Osteoblast (primary cell): Measurements from ENCODE around the gene VPS35L. TPM values are rescaled to one million over a fixed set of nuclear protein-coding genes. Genes with fewer than 3 reads are reported as not detected.
"Not testable (repeated sequence)": the region's sequence is repeated elsewhere in the genome, so short reads cannot be mapped to it uniquely, and the experiment has no call there.

Experiments
- DNase-seq: peaks from one replicate; pipeline ENCODE4 v3.0.0; 2011; ENCODE audit warnings: low spot score, mixed read lengths; ENCODE audit not compliant: insufficient read length; ENCODE audit errors: missing footprints
- H2AFZ ChIP-seq: 2 replicates; pipeline ENCODE4 v1.6.0; 2011; ENCODE audit warnings: mild to moderate bottlenecking, low read length
- H3K27ac ChIP-seq: 2 replicates; pipeline ENCODE4 v1.5.1; 2011; ENCODE audit warnings: mild to moderate bottlenecking, low read depth, low read length, moderate library complexity
- H3K27me3 ChIP-seq: 2 replicates; pipeline ENCODE4 v1.6.0; 2012; ENCODE audit warnings: mild to moderate bottlenecking, control low read depth, inconsistent platforms, low read length, moderate library complexity; ENCODE audit not compliant: insufficient read depth
- H3K36me3 ChIP-seq: 2 replicates; pipeline ENCODE4 v1.5.1; 2011; ENCODE audit warnings: mild to moderate bottlenecking, low read length, control low read depth, moderate library complexity; ENCODE audit not compliant: insufficient read depth
- H3K4me1 ChIP-seq: 2 replicates; pipeline ENCODE4 v1.5.1; 2011; ENCODE audit warnings: mild to moderate bottlenecking, low read length, control low read depth, moderate library complexity; ENCODE audit not compliant: insufficient read depth
- H3K4me2 ChIP-seq: 2 replicates; pipeline ENCODE4 v1.6.0; 2011; ENCODE audit warnings: mild to moderate bottlenecking, low read length; ENCODE audit not compliant: insufficient read depth
- H3K4me3 ChIP-seq: fragments of 200-600 bp; sonication (generic); 3 replicates; pipeline ENCODE4 v1.5.1; 2012; ENCODE audit warnings: mild to moderate bottlenecking, low read length, inconsistent platforms; ENCODE audit not compliant: insufficient read depth
- H3K79me2 ChIP-seq: 2 replicates; pipeline ENCODE4 v1.6.0; 2012; ENCODE audit warnings: mild to moderate bottlenecking, low read length, control low read depth, inconsistent platforms; ENCODE audit not compliant: insufficient read depth
- H3K9me3 ChIP-seq: 2 replicates; pipeline ENCODE4 v1.5.1; 2011; ENCODE audit warnings: low read depth, low read length, control low read depth
- H4K20me1 ChIP-seq: 2 replicates; pipeline ENCODE4 v1.6.0; 2012; ENCODE audit warnings: mild to moderate bottlenecking, low read length, control low read depth; ENCODE audit not compliant: insufficient read depth
- CTCF ChIP-seq: IDR thresholded peaks from 2 replicates; pipeline ENCODE4 v1.5.1; 2011; ENCODE audit warnings: mild to moderate bottlenecking, low read depth, low read length, moderate library complexity; ENCODE audit errors: extremely low read depth
- total RNA-seq: library from RNA; depleted of rRNA; stranded (reverse); fragments of >200 nt; gene quantifications from 2 replicates; pipeline ENCODE4 v1.2.3, GENCODE V29; 2012

Gene VPS35L
- total RNA-seq, 1 donor, result 64.8 TPM

- no peaks in the 10 kb centered on the region for H3K27me3 ChIP-seq
- peaks cover 3% of the 10 kb centered on the region for H4K20me1 ChIP-seq
- no peak overlapping the region for H3K27ac ChIP-seq
- H3K4me1 ChIP-seq, result no peaks in the 10 kb centered on the region
- no peaks in the 10 kb centered on the region for H3K9me3 ChIP-seq
- no peak overlapping the region for H2AFZ ChIP-seq
- H3K4me3 ChIP-seq, result no peak overlapping the region
- TF ChIP-seq CTCF, result no peak
- no peak for DNase-seq
- peaks cover 37% of the 10 kb centered on the region for H3K36me3 ChIP-seq
- no peak overlapping the region for H3K4me2 ChIP-seq
- no peaks in the 10 kb centered on the region for H3K79me2 ChIP-seq
Observed at GRCh38 chr16:19678804-19679203, 123.3 kb downstream of the VPS35L start.

DNA sequence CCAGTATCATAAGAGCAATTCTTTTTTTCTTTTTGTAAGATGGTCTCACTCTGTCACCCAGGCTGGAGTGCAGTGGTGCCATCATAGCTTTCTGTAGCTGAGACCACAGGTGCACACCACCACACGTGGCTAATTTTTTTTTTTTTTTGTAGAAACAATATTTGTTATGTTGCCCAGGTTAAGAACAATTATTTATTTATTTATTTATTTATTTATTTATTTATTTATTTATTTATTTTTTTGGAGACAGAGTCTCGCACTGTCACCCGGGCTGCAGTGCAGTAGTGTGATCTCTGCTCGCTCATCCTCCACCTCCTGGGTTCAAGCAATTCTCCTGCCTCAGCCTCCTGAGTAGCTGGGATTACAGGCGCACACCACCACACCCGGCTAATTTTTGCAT lies 123.8 kb downstream of the VPS35L start:
- not testable (repeated sequence) for H3K9me3 ChIP-seq, H3K4me3 ChIP-seq, H3K4me1 ChIP-seq, H2AFZ ChIP-seq, H3K79me2 ChIP-seq, H3K4me2 ChIP-seq, H4K20me1 ChIP-seq, H3K27ac ChIP-seq, DNase-seq, H3K27me3 ChIP-seq
- H3K36me3 ChIP-seq, result peaks cover 42% of the 10 kb centered on the region

- Histone ChIP-seq H3K4me1 (no peaks in the 10 kb centered on the region), H4K20me1 (peaks cover 3% of the 10 kb centered on the region), H3K4me2 (no peak overlapping the region), H2AFZ (no peak overlapping the region), H3K27ac (no peak overlapping the region), H3K79me2 (no peaks in the 10 kb centered on the region), H3K9me3 (no peaks in the 10 kb centered on the region), H3K27me3 (no peaks in the 10 kb centered on the region), H3K4me3 (no peak overlapping the region), H3K36me3 (peaks cover 49% of the 10 kb centered on the region)
- DNase-seq, result no peak
- no peak for TF ChIP-seq CTCF
Observed at GRCh38 chr16:19680881-19681340, 125.4 kb downstream of the VPS35L start.

DNA sequence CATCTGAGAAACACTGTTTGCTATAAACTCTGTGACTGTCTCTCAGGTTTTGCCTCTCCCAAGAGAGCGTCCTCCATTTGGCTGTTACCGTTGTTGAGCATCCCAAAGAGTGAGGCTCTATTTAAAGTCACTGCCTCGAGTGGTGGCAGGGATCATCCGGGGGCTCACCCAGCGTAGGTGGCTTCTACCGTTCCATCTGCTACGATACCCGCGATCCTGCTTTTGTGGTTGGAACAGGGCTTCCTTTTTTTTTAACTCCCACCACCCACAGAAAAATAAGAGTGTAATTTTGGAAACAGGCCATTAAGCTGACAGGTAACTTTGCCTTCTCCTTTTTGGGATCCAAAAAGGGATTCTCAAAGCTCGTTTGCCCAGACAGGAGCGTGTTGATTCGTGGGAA lies 126.1 kb downstream of the VPS35L start:
- H3K27me3 ChIP-seq, result no peaks in the 10 kb centered on the region
- H3K9me3 ChIP-seq, result no peaks in the 10 kb centered on the region
- peaks cover under 1% of the 10 kb centered on the region for H4K20me1 ChIP-seq
- no peak overlapping the region for H2AFZ ChIP-seq
- peaks cover 50% of the 10 kb centered on the region for H3K36me3 ChIP-seq
- TF ChIP-seq CTCF, result no peak
- no peak overlapping the region for H3K4me2 ChIP-seq
- no peak overlapping the region for H3K27ac ChIP-seq
- DNase-seq, result no peak
- no peaks in the 10 kb centered on the region for H3K79me2 ChIP-seq
- no peak overlapping the region for H3K4me3 ChIP-seq
- no peaks in the 10 kb centered on the region for H3K4me1 ChIP-seq
